Measurements from ENCODE around the gene FAM13A.

DNA sequence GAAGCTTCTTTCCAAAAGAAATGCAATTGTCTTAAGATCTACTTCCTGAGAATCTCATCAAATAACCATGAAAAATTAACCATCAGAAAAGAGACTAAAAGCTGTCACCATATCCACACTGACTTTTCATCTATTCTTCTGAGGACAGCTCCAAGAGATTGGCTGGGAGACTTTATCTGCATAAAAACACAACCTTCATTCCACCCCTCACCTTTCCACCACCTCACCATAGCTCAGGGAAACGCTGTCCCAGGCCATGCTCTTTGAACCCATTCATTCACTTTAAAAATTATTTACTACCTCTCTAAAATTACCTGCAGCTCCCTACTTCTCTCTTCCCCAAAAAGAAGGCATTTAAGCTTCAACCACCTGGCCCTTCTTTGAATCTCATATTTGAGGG lies 2.4 kb downstream of the FAM13A start:
- TF ChIP-seq ZNF302 (tag by site-specific recombination; IDR thresholded peaks at IDR 0.05; ENCODE audit: low read depth) (no peak), GLI2 (tag by site-specific recombination; IDR thresholded peaks at IDR 0.05; ENCODE audit: borderline replicate concordance, low read depth) (no peak), KLF1 (tag by site-specific recombination; IDR thresholded peaks at IDR 0.05) (no peak), BCL11A (tag by site-specific recombination; IDR thresholded peaks at IDR 0.05; ENCODE audit: low read depth) (no peak), PRDM1 (tag by site-specific recombination; IDR thresholded peaks at IDR 0.05) (0 out of 2 replicates have a peak, but pooled peaks have one; percentile 15), ZSCAN30 (tag by site-specific recombination; IDR thresholded peaks at IDR 0.05) (no peak), MEIS1 (CRISPR knock-in tag; IDR thresholded peaks at IDR 0.05; ENCODE audit: borderline replicate concordance) (no peak)
